ENCODE results near the gene MKRN3.
"Not testable (repeated sequence)": the region's sequence is repeated elsewhere in the genome, so short reads cannot be mapped to it uniquely, and the experiment has no call there.

Gene MKRN3

GRCh38 chr15:23594252-23594770 is 28.8 kb downstream of the MKRN3 start:
- DNase-seq: no peak

- DNase-seq: no peak
Measured at GRCh38 chr15:23595368-23595767, 29.9 kb downstream of the MKRN3 start.

- DNase-seq: no peak
Measured at GRCh38 chr15:23596736-23597135, 31.3 kb downstream of the MKRN3 start.

- not testable (repeated sequence) for DNase-seq
Measured at GRCh38 chr15:23597278-23597677, 31.8 kb downstream of the MKRN3 start.

- DNase-seq: no peak
Measured at GRCh38 chr15:23599053-23599452, 33.6 kb downstream of the MKRN3 start.

- DNase-seq: no peak
Measured at GRCh38 chr15:23602124-23602523, 36.6 kb downstream of the MKRN3 start.

GRCh38 chr15:23606226-23606625 is 40.8 kb downstream of the MKRN3 start:
- DNase-seq: no peak

- DNase-seq: no peak
Measured at GRCh38 chr15:23616536-23616935, 51.1 kb downstream of the MKRN3 start.
